HG03280 (cell line): Measurements from ENCODE around the gene STMN1.
"Not testable (repeated sequence)": the region's sequence is repeated elsewhere in the genome, so short reads cannot be mapped to it uniquely, and the experiment has no call there.

Source experiments
- ATAC-seq: cut with Tn5 transposase; IDR thresholded peaks from one replicate; pipeline ENCODE4 v1.9.1; 2021; ENCODE audit warnings: mild to moderate bottlenecking, moderate library complexity; ENCODE audit not compliant: unreplicated experiment

Gene STMN1

GRCh38 chr1:25905680-25906643, at the start of gene STMN1:
Gene STMN1, minus strand, starts transcription at chr1:25906419. Its CDS starts 1,743 bp downstream, at chr1:25904676.
- peak; percentile 64 for ATAC-seq

DNA sequence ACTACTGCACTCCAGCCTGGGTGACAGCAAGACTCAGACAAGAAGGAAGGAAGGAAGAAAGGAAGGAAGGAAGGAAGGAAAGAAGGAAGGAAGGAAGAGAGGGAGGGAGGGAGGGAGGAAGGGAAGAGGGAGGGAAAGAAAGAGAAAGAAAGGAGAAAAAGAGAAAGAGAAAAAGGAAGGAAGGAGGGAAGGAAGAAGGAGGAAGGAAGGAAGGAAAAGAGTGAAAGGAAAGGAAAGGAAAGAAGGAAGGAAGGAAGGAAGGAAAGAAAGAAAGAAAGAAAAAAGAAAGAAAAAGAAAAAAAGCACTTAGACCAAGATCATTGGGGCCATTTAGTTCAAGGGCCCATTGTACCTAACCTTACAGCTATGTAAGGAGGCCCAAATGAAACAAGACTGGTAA, 49.3 kb upstream of the STMN1 start:
- no peak for ATAC-seq

- ATAC-seq, result no peak
Observed at GRCh38 chr1:25954282-25954938, 48.2 kb upstream of the STMN1 start.

GRCh38 chr1:25952841-25953401, 46.7 kb upstream of the STMN1 start:
- no peak for ATAC-seq

GRCh38 chr1:25948641-25949040, 42.4 kb upstream of the STMN1 start:
- no peak for ATAC-seq

DNA sequence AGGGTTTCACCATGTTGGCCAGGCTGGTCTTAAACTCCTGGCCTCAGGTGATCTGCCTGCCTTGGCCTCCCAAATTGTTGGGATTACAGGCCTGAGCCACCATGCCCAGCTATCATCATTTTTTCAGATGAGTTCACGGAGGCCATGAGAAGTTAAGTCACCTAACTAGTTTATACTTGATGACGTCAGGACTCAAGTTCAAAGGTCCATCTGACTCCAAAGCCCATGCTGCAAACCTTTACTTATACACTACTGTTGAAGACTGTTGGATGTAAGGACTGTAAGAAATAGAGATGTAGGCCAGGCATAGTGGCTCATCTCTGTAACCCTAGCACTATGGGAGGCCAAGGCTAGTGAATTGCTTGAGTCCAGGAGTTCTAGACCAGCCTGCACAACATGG, 40.8 kb upstream of the STMN1 start:
- ATAC-seq, result no peak

DNA sequence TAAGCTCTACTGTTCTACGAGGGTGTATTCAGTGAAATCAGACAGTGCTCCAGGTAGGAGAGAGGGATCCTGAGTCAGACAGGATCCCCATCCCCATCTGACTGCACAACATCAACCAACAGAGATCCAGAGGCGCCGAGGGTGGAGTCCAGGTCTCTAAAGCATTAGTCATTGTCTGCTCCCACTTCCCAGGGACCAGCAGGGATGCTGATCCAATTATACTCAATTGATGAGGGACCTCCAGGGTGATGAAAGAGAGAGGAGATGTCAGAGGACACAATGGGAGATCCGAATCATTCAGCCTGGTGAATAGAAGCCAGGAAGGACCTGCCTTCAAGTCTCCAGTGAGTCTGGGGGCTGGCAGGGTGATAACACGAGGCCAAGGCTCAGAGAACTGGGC, 39.5 kb upstream of the STMN1 start:
- ATAC-seq, result no peak

DNA sequence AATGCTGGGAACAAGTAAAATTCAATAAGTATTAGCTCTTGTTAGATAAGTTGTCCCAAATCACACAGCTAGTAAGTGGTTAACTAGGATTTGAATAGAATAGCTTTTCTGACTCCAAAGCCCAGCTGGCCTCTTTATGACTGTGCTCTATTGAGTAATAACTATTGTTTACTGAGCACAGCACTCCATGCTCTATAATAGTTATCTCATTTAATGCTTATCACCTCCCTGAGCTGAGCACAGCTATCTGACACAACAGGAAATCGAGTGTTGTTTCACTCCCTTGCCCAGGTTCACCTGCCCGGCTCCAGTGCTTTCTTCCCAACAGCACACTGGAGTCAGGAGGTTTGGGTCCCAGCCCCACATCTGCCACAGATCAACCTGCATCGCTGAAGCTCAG, 38.8 kb upstream of the STMN1 start:
- ATAC-seq, result no peak

DNA sequence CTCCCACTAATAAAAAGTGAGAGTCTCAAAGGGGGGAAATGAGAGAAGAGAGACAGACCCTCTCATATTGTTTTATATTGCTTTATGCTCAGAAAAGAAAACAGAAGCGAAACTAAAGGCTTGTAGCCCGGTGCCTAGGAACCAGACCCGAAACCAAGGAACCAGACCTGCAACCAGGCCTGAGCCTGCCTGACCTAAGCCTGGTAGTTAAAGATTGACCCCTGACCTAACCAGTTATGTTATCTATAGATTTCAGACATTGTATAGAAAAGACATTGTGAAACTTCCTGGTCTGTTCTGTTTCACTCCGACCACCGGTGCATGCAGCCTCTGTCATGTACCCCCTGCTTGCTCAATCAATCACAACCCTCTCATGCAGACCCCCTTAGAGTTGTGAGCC, 37.3 kb upstream of the STMN1 start:
- ATAC-seq, result not testable (repeated sequence)

- ATAC-seq, result no peak
Observed at GRCh38 chr1:25936947-25937346, 30.7 kb upstream of the STMN1 start.

GRCh38 chr1:25933479-25934365, 27.5 kb upstream of the STMN1 start:
- no peak for ATAC-seq

DNA sequence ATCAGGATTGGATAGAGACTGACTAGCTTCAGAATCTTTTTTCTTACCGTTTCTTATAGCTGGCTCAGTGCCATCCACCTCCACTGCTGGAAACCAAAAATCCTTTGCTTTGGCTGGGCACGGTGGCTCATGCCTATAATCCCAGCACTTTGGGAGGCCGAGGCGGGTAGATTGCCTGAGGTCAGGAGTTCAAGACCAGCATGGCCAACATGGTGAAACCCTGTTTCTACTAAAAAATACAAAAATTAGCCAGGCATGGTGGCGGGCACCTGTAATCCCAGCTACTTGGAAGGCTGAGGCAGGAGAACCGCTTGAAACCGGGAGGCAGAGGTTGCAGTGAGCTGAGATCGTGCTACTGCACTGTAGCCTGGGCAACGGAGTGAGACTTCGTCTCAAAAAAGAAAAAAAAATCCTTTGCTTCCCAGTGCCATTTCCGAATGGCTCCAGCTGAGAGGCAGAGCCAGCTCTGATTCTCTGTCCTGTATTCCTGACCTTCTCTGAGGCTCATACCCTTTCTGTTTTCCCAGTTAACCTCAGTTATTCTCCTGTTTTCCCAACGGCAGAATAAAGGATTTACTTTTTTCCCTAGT, 26.7 kb upstream of the STMN1 start:
- not testable (repeated sequence) for ATAC-seq

GRCh38 chr1:25932321-25932720, 26.1 kb upstream of the STMN1 start:
- no peak for ATAC-seq

GRCh38 chr1:25929016-25929415, 22.8 kb upstream of the STMN1 start:
- no peak for ATAC-seq

DNA sequence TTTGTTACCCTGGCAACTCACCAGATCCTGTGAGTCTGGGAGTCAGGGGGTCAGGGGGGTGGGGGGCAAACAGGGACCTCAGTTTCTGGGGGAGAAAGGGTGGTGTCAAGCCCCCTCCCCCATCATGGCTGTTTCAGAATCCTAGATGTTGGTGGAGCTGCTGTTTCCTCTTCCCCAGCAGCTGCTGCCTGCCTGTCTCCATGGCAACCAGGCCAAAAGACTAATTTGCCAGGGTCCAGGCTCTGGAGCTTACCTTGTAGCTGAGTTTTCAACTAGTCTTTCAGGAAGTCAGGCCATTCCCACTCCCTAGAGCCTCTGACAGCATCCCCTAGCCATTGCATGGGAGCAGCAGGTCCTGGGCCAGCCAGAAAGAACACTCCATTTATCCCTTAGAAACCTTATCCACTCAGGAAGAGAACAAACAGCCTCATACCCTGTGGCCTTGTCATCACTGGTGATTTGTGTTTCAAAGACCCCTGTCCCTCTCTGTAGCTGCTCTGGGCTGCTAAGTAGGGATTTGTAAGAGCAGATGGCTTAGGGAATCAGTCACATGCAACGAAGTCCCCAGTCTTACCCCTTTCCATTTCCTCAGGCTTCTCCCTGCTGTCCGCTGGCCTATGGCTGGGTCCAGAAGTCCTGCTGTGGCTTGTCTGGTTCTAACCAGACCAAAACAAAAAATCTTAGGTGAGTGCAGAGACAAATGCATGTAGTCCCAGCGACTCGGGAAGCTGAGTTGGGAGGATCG, 21.5 kb upstream of the STMN1 start:
- no peak for ATAC-seq

DNA sequence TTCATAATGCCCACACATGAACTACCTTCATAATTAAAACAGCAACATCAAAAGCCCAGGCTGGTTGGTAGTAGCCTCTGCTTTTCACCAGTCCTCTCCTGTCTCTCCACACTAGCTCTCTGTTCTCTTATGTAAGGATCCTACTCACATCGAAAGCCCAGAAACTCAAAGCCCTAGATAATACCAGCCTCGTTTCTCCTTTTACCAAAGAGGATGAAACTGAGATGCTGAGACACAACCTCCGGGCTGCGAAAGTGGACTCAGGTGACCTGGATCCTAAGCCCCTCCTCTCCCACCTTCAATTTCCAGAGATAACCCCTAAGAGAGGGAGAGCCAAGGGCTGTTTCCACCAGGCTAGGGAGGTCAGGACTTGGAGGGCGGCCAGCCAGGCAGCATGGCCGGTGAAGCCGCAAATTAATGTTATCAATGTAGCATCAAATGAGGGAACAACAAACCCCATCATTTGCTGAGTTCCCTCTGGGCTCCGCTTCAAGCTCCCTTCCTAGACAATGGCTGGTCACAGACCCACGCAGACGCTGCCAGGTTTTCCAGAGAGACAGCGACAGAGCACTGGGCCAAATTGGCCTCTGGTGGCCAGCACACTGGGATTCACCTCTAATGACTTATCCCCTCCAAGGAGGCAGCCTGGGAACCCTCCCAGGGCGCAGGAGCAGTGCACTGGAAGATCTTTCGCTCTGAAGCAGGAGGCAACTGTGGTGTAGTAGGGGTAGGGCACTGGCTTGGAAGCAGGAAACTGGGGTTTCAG, 20.7 kb upstream of the STMN1 start:
- ATAC-seq, result no peak

- ATAC-seq, result no peak
Observed at GRCh38 chr1:25924454-25924853, 18.2 kb upstream of the STMN1 start.

- ATAC-seq, result no peak
Observed at GRCh38 chr1:25922971-25923552, 16.8 kb upstream of the STMN1 start.
